Astrocyte (in vitro differentiated cells and primary cell): ENCODE results near the gene ZNF77.

Experiments
- EZH2 ChIP-seq: IDR thresholded peaks from 2 replicates; pipeline ENCODE4 v1.6.1; 2012; ENCODE audit warnings: mild to moderate bottlenecking, low read length, inconsistent platforms; ENCODE audit not compliant: insufficient read depth
- TF ChIP-seq, protein P1 (sequence below): IDR thresholded peaks from 2 replicates; pipeline ENCODE4 v1.5.1; 2011; ENCODE audit warnings: low read depth, mild to moderate bottlenecking, inconsistent platforms, low read length, moderate library complexity; ENCODE audit not compliant: insufficient read depth

DNA sequence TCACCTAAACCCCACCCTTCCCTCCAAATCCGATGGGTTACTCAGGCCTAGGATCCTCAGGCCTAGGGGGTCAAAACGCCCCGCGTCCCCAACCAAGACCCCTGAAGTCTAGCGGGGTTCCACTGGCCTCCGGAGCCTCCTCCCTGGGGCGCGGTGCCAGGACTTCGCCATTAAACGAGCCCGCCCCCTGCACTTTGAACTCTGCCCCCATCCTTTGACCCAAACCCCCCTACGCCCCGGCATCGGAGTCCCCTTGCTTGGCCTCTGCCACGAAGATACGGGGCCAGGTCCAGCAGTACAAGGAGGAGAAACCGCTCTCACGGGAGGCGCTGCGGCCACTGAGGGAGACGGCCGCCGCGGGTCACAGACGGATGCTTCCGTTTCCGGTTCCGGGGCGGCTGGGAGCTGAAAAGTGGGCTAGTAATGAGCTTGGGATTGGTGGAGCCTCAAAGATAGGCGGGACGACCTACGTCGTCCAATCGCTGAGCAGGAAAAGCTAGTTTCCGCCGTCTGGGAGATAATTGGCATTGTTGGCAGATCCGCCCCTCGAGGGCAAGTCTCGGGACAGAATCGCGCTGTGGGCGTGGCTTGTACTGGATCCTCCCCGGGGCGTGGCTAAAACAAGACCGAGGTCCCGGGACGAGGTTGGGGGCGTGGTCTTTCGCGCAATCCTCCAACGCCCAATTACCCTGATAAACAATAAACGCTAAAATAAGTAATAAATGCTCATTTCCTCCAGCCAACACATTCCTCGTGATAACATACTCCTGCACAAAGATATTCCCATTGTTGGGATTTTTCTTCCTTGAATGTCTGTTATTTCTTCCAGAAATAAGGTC, 5.7 kb upstream of the ZNF77 start:
- TF ChIP-seq, protein P1, sequence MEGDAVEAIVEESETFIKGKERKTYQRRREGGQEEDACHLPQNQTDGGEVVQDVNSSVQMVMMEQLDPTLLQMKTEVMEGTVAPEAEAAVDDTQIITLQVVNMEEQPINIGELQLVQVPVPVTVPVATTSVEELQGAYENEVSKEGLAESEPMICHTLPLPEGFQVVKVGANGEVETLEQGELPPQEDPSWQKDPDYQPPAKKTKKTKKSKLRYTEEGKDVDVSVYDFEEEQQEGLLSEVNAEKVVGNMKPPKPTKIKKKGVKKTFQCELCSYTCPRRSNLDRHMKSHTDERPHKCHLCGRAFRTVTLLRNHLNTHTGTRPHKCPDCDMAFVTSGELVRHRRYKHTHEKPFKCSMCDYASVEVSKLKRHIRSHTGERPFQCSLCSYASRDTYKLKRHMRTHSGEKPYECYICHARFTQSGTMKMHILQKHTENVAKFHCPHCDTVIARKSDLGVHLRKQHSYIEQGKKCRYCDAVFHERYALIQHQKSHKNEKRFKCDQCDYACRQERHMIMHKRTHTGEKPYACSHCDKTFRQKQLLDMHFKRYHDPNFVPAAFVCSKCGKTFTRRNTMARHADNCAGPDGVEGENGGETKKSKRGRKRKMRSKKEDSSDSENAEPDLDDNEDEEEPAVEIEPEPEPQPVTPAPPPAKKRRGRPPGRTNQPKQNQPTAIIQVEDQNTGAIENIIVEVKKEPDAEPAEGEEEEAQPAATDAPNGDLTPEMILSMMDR, result no peak
- TF ChIP-seq EZH2, result no peak
